Astrocyte of the cerebellum (primary cell): ENCODE measurements around the gene DMBX1.

Experiments
- DNase-seq: peaks from one replicate; pipeline ENCODE4 v3.0.0-alpha.2; 2011; ENCODE audit warnings: low read depth
- H3K4me3 ChIP-seq: 2 replicates; pipeline ENCODE4 v1.5.1; 2011; ENCODE audit warnings: mild to moderate bottlenecking, low read depth, low read length, moderate library complexity
- CTCF ChIP-seq: IDR thresholded peaks from 2 replicates; pipeline ENCODE4 v1.5.1; 2012; ENCODE audit warnings: low read length, low read depth, moderate library complexity, mild to moderate bottlenecking; ENCODE audit errors: missing control alignments
- in situ Hi-C: cut with HindIII; loops from 2 replicates; pipeline ENCODE4 v1.10.0; 2017; ENCODE audit warnings: low sequenced_read_pairs

DMBX1 gene

GRCh38 chr1:46458190-46458589 is 31.4 kb upstream of the DMBX1 start:
- in situ Hi-C loops: no loop called here
- DNase-seq: no peak
- TF ChIP-seq CTCF: no peak

GRCh38 chr1:46458846-46459245 is 30.8 kb upstream of the DMBX1 start:
- no peak overlapping the region for H3K4me3 ChIP-seq
- in situ Hi-C loops: no loop called here
- DNase-seq: no peak
- TF ChIP-seq CTCF: no peak

More at GRCh38 chr1:46458190-46458589, 31.4 kb upstream of the DMBX1 start:
- no peak overlapping the region for H3K4me3 ChIP-seq

- DNase-seq: no peak
- H3K4me3 ChIP-seq: no peak overlapping the region
- TF ChIP-seq CTCF: no peak
- in situ Hi-C loops: no loop called here
Observed at GRCh38 chr1:46459315-46459714, 30.3 kb upstream of the DMBX1 start.

- in situ Hi-C loops: no loop called here
- no peak for TF ChIP-seq CTCF
- no peak overlapping the region for H3K4me3 ChIP-seq
- DNase-seq: no peak
Observed at GRCh38 chr1:46461017-46461808, 28.4 kb upstream of the DMBX1 start.

GRCh38 chr1:46461809-46462448 is 27.7 kb upstream of the DMBX1 start:
- no peak for TF ChIP-seq CTCF
- DNase-seq: no peak
- in situ Hi-C loops: no loop called here
- no peak overlapping the region for H3K4me3 ChIP-seq

GRCh38 chr1:46464013-46464548 is 25.6 kb upstream of the DMBX1 start:
- TF ChIP-seq CTCF: no peak
- DNase-seq: no peak
- H3K4me3 ChIP-seq: no peak overlapping the region
- in situ Hi-C loops: no loop called here
